GM23338 (cell line): ENCODE measurements around the gene MROH7. TPM values are rescaled to one million over a fixed set of nuclear protein-coding genes. Genes with fewer than 3 reads are reported as not detected.

ENCODE experiments used
- ATAC-seq: fragments of 200-7000 bp; cut with Tn5 transposase; 3 replicates; pipeline ENCODE4 v1.9.1; 2020
- DNase-seq: peaks from one replicate; pipeline ENCODE4 v3.0.0-alpha.2; 2015; ENCODE audit warnings: low spot score
- H2AFZ ChIP-seq: fragments of 200-600 bp; sonication (generic); 2 replicates; pipeline ENCODE4 v1.8.0; 2016; ENCODE audit warnings: antibody characterized with exemption, mild to moderate bottlenecking, moderate library complexity
- H3F3A ChIP-seq: fragments of 200-600 bp; sonication (generic); replicated peaks from 2 replicates; pipeline ENCODE4 v1.8.0; 2017; ENCODE audit warnings: antibody characterized with exemption, mixed run types, low read depth
- H3K27ac ChIP-seq: fragments of 200-600 bp; sonication (generic); 2 replicates; pipeline ENCODE4 v1.6.1; 2016; ENCODE audit warnings: low read depth
- H3K27me3 ChIP-seq: fragments of 200-600 bp; sonication (generic); 2 replicates; pipeline ENCODE4 v1.8.0; 2016; ENCODE audit warnings: mild to moderate bottlenecking, mixed run types, moderate library complexity; ENCODE audit not compliant: insufficient read depth
- H3K36me3 ChIP-seq: fragments of 200-600 bp; sonication (generic); 2 replicates; pipeline ENCODE4 v1.8.0; 2016; ENCODE audit warnings: mild to moderate bottlenecking; ENCODE audit not compliant: insufficient read depth
- H3K4me1 ChIP-seq: fragments of 200-600 bp; sonication (generic); 2 replicates; pipeline ENCODE4 v1.8.0; 2016; ENCODE audit warnings: mild to moderate bottlenecking, moderate library complexity; ENCODE audit not compliant: insufficient read depth
- H3K4me2 ChIP-seq: fragments of 200-600 bp; sonication (generic); 2 replicates; pipeline ENCODE4 v1.7.1; 2017; ENCODE audit warnings: mixed run types
- H3K4me3 ChIP-seq: fragments of 200-600 bp; sonication (generic); 2 replicates; pipeline ENCODE4 v1.6.1; 2016; ENCODE audit warnings: mixed run types
- H3K79me2 ChIP-seq: fragments of 200-600 bp; sonication (generic); replicated peaks from 2 replicates; pipeline ENCODE4 v1.8.0; 2017; ENCODE audit warnings: mild to moderate bottlenecking; ENCODE audit not compliant: insufficient read depth
- H3K9me2 ChIP-seq: fragments of 200-600 bp; sonication (generic); 2 replicates; pipeline ENCODE4 v1.8.0; 2017; ENCODE audit not compliant: insufficient read depth
- H4K20me1 ChIP-seq: fragments of 200-600 bp; sonication (generic); replicated peaks from 2 replicates; pipeline ENCODE4 v1.8.0; 2017; ENCODE audit warnings: mild to moderate bottlenecking; ENCODE audit not compliant: insufficient read depth
- H3K27ac Mint-ChIP-seq: 2 replicates; pipeline ENCODE4 v1.8.0; 2020; ENCODE audit warnings: inconsistent platforms, mild to moderate bottlenecking, moderate library complexity, mixed read lengths
- H3K27me3 Mint-ChIP-seq: 3 replicates; pipeline ENCODE4 v1.8.0; 2022; ENCODE audit warnings: low read depth, mild to moderate bottlenecking, moderate library complexity, mixed read lengths, inconsistent platforms; ENCODE audit not compliant: insufficient read depth, poor library complexity
- H3K36me3 Mint-ChIP-seq: 3 replicates; pipeline ENCODE4 v1.8.0; 2021; ENCODE audit warnings: low read depth, mild to moderate bottlenecking, inconsistent platforms, moderate library complexity, mixed read lengths
- H3K4me1 Mint-ChIP-seq: 3 replicates; pipeline ENCODE4 v1.8.0; 2020; ENCODE audit warnings: mild to moderate bottlenecking, inconsistent platforms, mixed read lengths
- H3K4me3 Mint-ChIP-seq: 3 replicates; pipeline ENCODE4 v1.8.0; 2021; ENCODE audit warnings: moderate library complexity, mild to moderate bottlenecking, inconsistent platforms, mixed read lengths
- H3K9me3 Mint-ChIP-seq: 3 replicates; pipeline ENCODE4 v1.8.0; 2020; ENCODE audit warnings: moderate library complexity, mild to moderate bottlenecking, inconsistent platforms, mixed read lengths
- CREB1 ChIP-seq: fragments of 250-450 bp; sonication (Bioruptor Pico); IDR thresholded peaks from 2 replicates; pipeline ENCODE4 v1.5.0; 2020; ENCODE audit warnings: low read depth, mild to moderate bottlenecking, moderate library complexity
- ETS1 ChIP-seq: IDR thresholded peaks from 2 replicates; pipeline ENCODE4 v1.6.1; 2016; ENCODE audit warnings: antibody characterized with exemption
- JUNB ChIP-seq: IDR thresholded peaks from one replicate; pipeline ENCODE4 v1.6.1; 2016; ENCODE audit warnings: antibody characterized with exemption; ENCODE audit not compliant: unreplicated experiment
- NANOG ChIP-seq: IDR thresholded peaks from 2 replicates; pipeline ENCODE4 v1.6.1; 2016; ENCODE audit warnings: antibody characterized with exemption, borderline replicate concordance
- ZNF114 ChIP-seq: fragments of 250-450 bp; sonication (Bioruptor Pico); IDR thresholded peaks from 2 replicates; pipeline ENCODE4 v1.5.0; 2020; ENCODE audit warnings: mild to moderate bottlenecking, moderate library complexity
- ZNF331 ChIP-seq: fragments of 250-450 bp; sonication (Bioruptor Pico); IDR thresholded peaks from 2 replicates; pipeline ENCODE4 v1.5.0; 2020; ENCODE audit warnings: low read depth, mild to moderate bottlenecking, moderate library complexity
- ZNF462 ChIP-seq: fragments of 250-450 bp; sonication (Bioruptor Pico); IDR thresholded peaks from 2 replicates; pipeline ENCODE4 v1.5.0; 2020; ENCODE audit warnings: mild to moderate bottlenecking, moderate library complexity
- polyA plus RNA-seq: library from polyadenylated mRNA; unstranded; fragments of >200 nt; fragmentation: Nextera tagmentation; extraction: Ambion mirVana; gene quantifications from 2 replicates; pipeline ENCODE4 v1.2.1, GENCODE V29; 2016
- total RNA-seq: library from RNA; depleted of rRNA; stranded (reverse); fragments of >200 nt; shearing (Covaris generic); gene quantifications from 2 replicates; pipeline ENCODE4 v1.2.3, GENCODE V29; 2014
- TF ChIP-seq, protein P1 (sequence below), 2 experiments: fragments of 200-600 bp in 1 of 2; sonication (generic) in 1 of 2; conservative IDR thresholded peaks; 2 replicates each; pipeline versions ENCODE4 v1.5.1 to v1.6.1; 2016 to 2017; ENCODE audit warnings: antibody characterized with exemption in 2 of 2, low read depth in 2 of 2, mild to moderate bottlenecking in 2 of 2, moderate library complexity in 1 of 2

Gene MROH7
- total and polyA plus RNA-seq, 2 experiments from 2014 or later: 0.17 TPM; not detected in 1

DNA sequence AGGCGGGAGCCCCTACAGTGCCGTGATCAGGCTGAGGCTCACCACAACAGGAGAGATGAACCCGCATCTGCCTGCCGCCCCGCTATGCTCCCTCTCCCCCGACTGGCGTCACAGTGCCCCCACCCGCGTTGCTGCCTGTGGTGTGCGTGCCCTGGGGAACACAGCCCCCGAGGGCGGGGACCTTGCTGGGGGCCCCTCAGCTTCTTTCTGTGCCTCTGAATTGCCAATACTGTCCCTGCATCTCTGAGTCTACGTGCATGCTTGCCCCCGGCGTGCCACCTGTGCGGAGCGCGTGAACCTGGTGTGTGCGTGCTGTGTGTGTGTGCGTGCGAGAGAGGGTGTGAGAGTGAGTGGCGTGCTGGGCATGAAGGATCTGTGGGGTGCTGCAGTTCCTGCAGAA, 112.5 kb downstream of the MROH7 start:
- peak; percentile 27; the same call in 1 of the 3 replicates for ATAC-seq
- no peak overlapping the region for H3K27ac ChIP-seq

More for the DNA sequence above, 112.5 kb downstream of the MROH7 start:
- no peak for DNase-seq
- H2AFZ ChIP-seq: no peak overlapping the region
- H3K27me3 Mint-ChIP-seq: peaks cover 4% of the 10 kb centered on the region
- H3K36me3 ChIP-seq: no peaks in the 10 kb centered on the region
- H3K79me2 ChIP-seq: no peaks in the 10 kb centered on the region
- no peak overlapping the region for H3K4me3 ChIP-seq
- no peaks in the 10 kb centered on the region for H3K27me3 ChIP-seq
- no peaks in the 10 kb centered on the region for H3K9me2 ChIP-seq
- H3K4me3 Mint-ChIP-seq: no peak overlapping the region
- no peaks in the 10 kb centered on the region for H3F3A ChIP-seq
- H3K4me1 ChIP-seq: peaks cover 16% of the 10 kb centered on the region; the same call in 1 of the 2 replicates
- H3K4me2 ChIP-seq: no peak overlapping the region
- H4K20me1 ChIP-seq: no peaks in the 10 kb centered on the region
- peaks cover 8% of the 10 kb centered on the region; the same call in 1 of the 3 replicates for H3K36me3 Mint-ChIP-seq
- H3K4me1 Mint-ChIP-seq: peaks cover 15% of the 10 kb centered on the region
- peak overlapping the region; percentile 82; the same call in 1 of the 2 replicates for H3K27ac Mint-ChIP-seq
- H3K9me3 Mint-ChIP-seq: no peaks in the 10 kb centered on the region
- TF ChIP-seq CREB1 (no peak), JUNB (no peak), ZNF331 (no peak), ZNF462 (CRISPR knock-in tag) (no peak), NANOG (no peak), ZNF114 (CRISPR knock-in tag) (no peak), ETS1 (no peak)
- TF ChIP-seq, protein P1, sequence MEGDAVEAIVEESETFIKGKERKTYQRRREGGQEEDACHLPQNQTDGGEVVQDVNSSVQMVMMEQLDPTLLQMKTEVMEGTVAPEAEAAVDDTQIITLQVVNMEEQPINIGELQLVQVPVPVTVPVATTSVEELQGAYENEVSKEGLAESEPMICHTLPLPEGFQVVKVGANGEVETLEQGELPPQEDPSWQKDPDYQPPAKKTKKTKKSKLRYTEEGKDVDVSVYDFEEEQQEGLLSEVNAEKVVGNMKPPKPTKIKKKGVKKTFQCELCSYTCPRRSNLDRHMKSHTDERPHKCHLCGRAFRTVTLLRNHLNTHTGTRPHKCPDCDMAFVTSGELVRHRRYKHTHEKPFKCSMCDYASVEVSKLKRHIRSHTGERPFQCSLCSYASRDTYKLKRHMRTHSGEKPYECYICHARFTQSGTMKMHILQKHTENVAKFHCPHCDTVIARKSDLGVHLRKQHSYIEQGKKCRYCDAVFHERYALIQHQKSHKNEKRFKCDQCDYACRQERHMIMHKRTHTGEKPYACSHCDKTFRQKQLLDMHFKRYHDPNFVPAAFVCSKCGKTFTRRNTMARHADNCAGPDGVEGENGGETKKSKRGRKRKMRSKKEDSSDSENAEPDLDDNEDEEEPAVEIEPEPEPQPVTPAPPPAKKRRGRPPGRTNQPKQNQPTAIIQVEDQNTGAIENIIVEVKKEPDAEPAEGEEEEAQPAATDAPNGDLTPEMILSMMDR (conservative IDR thresholded peaks at IDR 0.05; ENCODE audit: low read depth in 2 of 2): no peak
